Progenitor cell of endocrine pancreas (in vitro differentiated cells): ENCODE measurements around the gene C10orf105. TPM values are rescaled to one million over a fixed set of nuclear protein-coding genes. Genes with fewer than 3 reads are reported as not detected.

Source experiments
- DNase-seq: peaks from one replicate; pipeline ENCODE4 v3.0.0; 2021; ENCODE audit warnings: low spot score; ENCODE audit not compliant: unreplicated experiment
- H3K27ac Mint-ChIP-seq: 2 replicates; pipeline ENCODE4 v1.8.0; 2021; ENCODE audit warnings: mild to moderate bottlenecking, moderate library complexity, mixed read lengths
- H3K27me3 Mint-ChIP-seq: 2 replicates; pipeline ENCODE4 v1.8.0; 2021; ENCODE audit warnings: mixed read lengths
- H3K36me3 Mint-ChIP-seq: 2 replicates; pipeline ENCODE4 v1.8.0; 2022; ENCODE audit warnings: mixed read lengths; ENCODE audit not compliant: insufficient read depth
- H3K4me1 Mint-ChIP-seq: 2 replicates; pipeline ENCODE4 v1.8.0; 2021; ENCODE audit warnings: low read depth, mixed read lengths
- H3K4me3 Mint-ChIP-seq: 2 replicates; pipeline ENCODE4 v1.8.0; 2021; ENCODE audit warnings: low read depth, mild to moderate bottlenecking, moderate library complexity, mixed read lengths
- H3K9me3 Mint-ChIP-seq: 2 replicates; pipeline ENCODE4 v1.8.0; 2021; ENCODE audit warnings: low read depth, mixed read lengths
- CTCF ChIP-seq: fragments of 200-600 bp; sonication (generic); IDR thresholded peaks from one replicate; pipeline ENCODE4 v1.5.0; 2021; ENCODE audit warnings: antibody characterized with exemption, mild to moderate bottlenecking; ENCODE audit not compliant: unreplicated experiment
- total RNA-seq: library from RNA; stranded (reverse); gene quantifications from 2 replicates; pipeline ENCODE4 v1.2.1, GENCODE V29; 2021

The C10orf105 gene
- total RNA-seq, 1 donor from 2014 or later: not detected

- TF ChIP-seq CTCF: no peak
- no peak overlapping the region for H3K4me3 Mint-ChIP-seq
- no peaks in the 10 kb centered on the region for H3K36me3 Mint-ChIP-seq
- no peaks in the 10 kb centered on the region for H3K9me3 Mint-ChIP-seq
- H3K4me1 Mint-ChIP-seq: peaks cover 15% of the 10 kb centered on the region
- no peak overlapping the region for H3K27ac Mint-ChIP-seq
- H3K27me3 Mint-ChIP-seq: no peaks in the 10 kb centered on the region
- DNase-seq: no peak
Observed at GRCh38 chr10:71742301-71743088, 22.9 kb upstream of the C10orf105 start.

- peaks cover 7% of the 10 kb centered on the region for H3K4me1 Mint-ChIP-seq
- no peaks in the 10 kb centered on the region for H3K9me3 Mint-ChIP-seq
Observed at GRCh38 chr10:71741671-71742070, 22.1 kb upstream of the C10orf105 start.

GRCh38 chr10:71741029-71741428, 21.5 kb upstream of the C10orf105 start:
- Mint-ChIP-seq H3K4me1 (peaks cover 3% of the 10 kb centered on the region), H3K4me3 (no peak overlapping the region), H3K36me3 (no peaks in the 10 kb centered on the region), H3K27ac (no peak overlapping the region), H3K9me3 (no peaks in the 10 kb centered on the region), H3K27me3 (no peaks in the 10 kb centered on the region)
- TF ChIP-seq CTCF: no peak
- DNase-seq: no peak

More at GRCh38 chr10:71741671-71742070, 22.1 kb upstream of the C10orf105 start:
- no peak for DNase-seq
- no peak overlapping the region for H3K4me3 Mint-ChIP-seq
- H3K36me3 Mint-ChIP-seq: no peaks in the 10 kb centered on the region
- TF ChIP-seq CTCF: no peak
- no peak overlapping the region for H3K27ac Mint-ChIP-seq
- H3K27me3 Mint-ChIP-seq: no peaks in the 10 kb centered on the region

GRCh38 chr10:71740069-71740653, 20.6 kb upstream of the C10orf105 start:
- Mint-ChIP-seq H3K27me3 (no peaks in the 10 kb centered on the region), H3K36me3 (no peaks in the 10 kb centered on the region), H3K9me3 (no peaks in the 10 kb centered on the region)

More at GRCh38 chr10:71740069-71740653, 20.6 kb upstream of the C10orf105 start:
- H3K27ac Mint-ChIP-seq: no peak overlapping the region
- no peak for TF ChIP-seq CTCF
- no peaks in the 10 kb centered on the region for H3K4me1 Mint-ChIP-seq
- no peak for DNase-seq
- H3K4me3 Mint-ChIP-seq: no peak overlapping the region
